Measurements from ENCODE around the gene HSPA12B.

HSPA12B gene, protein sequence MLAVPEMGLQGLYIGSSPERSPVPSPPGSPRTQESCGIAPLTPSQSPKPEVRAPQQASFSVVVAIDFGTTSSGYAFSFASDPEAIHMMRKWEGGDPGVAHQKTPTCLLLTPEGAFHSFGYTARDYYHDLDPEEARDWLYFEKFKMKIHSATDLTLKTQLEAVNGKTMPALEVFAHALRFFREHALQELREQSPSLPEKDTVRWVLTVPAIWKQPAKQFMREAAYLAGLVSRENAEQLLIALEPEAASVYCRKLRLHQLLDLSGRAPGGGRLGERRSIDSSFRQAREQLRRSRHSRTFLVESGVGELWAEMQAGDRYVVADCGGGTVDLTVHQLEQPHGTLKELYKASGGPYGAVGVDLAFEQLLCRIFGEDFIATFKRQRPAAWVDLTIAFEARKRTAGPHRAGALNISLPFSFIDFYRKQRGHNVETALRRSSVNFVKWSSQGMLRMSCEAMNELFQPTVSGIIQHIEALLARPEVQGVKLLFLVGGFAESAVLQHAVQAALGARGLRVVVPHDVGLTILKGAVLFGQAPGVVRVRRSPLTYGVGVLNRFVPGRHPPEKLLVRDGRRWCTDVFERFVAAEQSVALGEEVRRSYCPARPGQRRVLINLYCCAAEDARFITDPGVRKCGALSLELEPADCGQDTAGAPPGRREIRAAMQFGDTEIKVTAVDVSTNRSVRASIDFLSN

GRCh38 chr20:3732327-3733118, at the start of gene HSPA12B:
Gene HSPA12B, plus strand, starts transcription at chr20:3732685. Its CDS starts 5,990 bp downstream, at chr20:3738675.
- no peak for DNase-seq

DNA sequence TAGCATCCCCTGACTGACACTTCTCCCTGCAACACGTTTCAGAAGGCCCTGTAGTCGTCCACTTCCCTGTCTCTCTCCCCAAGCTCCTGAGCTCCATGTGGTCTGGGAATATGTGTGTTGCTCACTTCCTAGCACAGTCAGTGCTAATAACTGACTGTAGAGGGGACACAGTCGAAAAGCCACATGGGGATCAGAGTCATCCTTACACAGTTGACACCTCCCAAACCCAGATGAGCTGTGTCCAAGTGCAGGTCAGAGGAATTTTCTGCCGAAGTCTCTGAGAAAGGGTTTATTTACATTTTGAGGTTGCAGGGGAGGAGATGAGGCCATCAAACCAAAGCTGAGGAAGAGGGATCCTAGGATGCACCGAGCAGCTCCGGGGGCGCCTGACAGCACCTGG, 47.1 kb upstream of the HSPA12B start:
- no peak for DNase-seq

GRCh38 chr20:3686421-3686820, 46.1 kb upstream of the HSPA12B start:
- no peak for DNase-seq

DNA sequence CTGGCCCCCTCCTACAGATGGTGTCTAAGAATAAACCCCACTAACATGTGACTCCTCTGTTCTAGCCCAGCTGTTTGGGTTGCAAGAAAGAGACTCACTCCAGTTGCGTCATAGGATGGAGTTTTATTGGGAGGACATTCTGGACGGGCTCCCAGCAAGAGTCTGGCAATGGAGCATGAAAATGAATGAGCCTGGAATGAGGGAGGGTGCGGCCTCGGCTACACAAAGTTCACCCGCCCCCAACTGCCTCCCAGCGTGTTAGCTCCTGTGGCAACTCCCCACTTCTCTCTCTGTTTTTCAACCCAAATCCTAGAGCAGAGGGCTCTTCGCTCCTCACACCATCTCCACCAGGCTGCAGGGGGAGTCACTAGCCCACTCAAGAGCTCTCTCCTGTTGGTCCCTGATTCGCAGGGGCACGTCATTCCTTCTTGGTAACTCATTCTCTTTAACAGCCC, 45.6 kb upstream of the HSPA12B start:
- no peak for DNase-seq

DNA sequence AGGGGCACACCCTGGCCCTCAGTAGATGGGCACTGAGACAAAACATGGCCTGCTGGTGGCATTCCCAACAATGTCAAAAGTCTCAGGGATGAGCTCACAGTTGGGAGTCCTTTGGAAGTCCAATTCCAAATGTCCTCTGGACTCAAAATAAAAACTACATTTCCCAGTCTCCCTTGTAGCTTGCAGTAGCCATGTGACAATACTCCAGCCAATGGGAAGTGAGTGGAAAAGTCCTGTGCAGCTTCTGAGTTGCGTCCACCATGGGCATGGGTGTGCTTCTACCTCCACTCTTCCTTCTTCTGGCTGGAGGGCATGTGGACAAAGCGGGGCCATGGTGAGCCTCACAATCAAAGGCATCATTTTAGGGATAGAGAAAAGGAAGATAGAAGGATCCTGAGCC, 44.8 kb upstream of the HSPA12B start:
- DNase-seq, result no peak

GRCh38 chr20:3689978-3690377, 42.5 kb upstream of the HSPA12B start:
- no peak for DNase-seq

GRCh38 chr20:3690413-3690812, 42.1 kb upstream of the HSPA12B start:
- DNase-seq, result no peak

DNA sequence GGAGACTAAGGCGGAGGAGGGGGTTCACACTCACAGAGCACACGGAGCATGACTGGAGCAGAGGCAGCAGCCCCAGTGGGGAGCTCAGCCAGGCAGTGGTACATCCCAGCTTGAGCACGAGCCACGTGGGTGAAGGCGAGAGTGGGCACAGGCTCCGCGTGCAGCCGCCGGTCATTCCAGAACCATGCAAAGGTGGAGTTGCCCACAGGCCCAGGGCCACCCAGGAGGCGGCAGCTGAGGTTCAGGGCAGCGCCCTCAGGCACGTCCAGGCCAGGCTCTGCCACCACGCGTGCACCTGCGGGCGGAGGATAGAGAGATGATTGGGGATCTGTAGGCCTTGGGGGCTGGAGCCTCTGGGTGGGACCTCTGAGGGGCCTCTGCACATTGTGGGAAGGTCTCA, 41.2 kb upstream of the HSPA12B start:
- no peak for DNase-seq

DNA sequence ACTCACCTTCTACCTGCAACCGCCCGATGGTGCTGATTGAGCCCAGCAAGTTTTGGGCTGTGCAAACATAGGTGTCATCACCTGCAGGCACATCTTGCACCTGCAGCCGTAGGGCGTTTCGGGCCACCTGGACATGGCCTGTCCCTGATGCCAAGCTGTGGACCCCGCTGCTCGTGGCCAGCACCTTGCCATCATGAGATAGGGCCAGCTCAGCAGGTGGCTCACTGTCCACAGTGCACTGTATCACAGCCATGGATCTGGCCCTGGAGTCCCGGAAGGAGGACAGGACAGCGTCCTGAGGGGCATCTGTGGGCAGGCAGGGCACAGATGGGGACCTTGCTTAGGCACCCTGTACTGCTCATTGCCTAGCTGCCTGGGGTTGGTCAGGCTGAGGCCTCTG, 40.6 kb upstream of the HSPA12B start:
- no peak for DNase-seq

DNA sequence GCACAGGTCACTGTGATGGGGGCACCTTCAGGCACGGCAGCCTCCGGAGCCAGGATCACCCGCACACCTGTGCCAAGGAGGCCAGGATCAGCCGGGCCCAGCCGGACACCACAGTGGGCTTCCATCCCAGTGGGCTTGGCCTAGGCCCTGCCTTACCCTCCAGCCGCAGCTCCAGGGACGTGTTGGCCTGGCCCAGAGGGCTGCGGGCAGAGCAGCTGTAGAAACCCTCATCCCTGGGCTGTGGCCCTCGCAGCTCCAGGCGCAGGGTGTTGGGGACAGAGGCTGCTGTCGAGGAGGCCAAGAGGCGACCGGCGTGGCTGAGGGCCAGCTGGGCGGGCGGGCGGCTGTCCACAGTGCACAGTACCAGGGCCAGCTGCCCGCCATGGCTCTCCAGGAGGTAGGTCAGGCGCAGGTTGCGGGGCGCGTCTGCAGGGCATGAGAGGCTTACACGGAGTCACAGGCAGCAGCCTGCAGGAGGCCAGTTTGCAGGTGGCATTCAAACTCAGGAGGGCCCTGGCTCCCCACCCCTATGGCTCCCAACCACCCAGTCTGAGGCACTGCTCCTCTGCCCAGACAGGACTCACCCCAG, 39.7 kb upstream of the HSPA12B start:
- no peak for DNase-seq

DNA sequence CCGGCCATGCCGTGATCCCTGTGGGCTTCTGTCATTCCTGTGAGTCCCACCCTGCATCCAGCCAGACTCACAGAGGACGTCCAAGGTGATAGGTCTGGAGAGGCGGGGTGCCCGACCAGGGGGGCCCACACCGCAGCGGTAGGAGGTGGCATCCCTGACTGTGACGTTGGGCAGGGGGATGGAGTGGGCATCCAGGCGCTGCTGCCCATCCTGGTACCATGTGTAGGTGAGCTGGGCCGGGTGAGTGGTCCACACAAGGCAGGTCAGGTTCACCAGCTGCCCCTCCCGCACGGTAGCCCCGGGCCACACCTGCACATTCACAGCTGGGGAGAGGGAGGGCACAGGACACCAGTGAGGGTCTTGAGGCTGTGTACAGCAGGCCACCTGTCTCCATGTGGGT, 39.1 kb upstream of the HSPA12B start:
- no peak for DNase-seq

DNA sequence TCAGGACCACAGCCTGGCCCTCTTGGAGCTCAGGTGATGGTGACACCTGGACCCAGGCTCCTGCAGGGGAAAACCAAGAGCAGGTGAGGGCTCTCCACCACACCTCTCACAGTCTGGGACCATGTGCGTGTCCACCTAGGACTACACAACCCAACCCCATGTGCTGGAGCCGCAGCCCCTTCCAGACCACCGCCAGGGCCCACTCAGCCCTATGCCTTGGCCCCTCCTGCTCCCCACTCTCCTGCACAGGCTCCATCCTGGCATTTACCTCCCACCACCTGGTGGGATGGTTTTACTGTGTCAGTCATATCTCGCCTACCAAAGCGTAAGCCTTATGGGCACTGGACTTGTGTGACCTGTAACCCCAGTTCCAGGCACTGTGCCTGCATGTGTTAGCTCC, 37.6 kb upstream of the HSPA12B start:
- no peak for DNase-seq

DNA sequence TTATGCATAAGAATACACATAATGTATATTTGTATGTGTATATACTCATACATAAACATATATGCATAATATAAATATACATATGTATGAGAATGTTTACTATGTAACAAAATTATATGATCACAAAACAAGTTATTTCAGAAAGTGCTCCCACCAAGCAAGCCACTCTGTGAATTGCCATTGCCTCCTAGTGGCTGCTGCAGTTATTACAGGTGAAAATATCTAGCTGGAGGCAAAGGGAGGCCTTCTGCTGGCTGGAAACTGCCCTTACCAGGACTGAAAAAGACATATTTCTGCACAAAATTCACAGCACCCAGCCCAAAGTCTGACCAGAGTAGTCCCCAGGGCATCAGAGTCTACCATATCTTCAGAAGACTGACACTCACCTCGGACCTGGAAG, 36.3 kb upstream of the HSPA12B start:
- DNase-seq, result no peak

GRCh38 chr20:3696745-3697587, 35.5 kb upstream of the HSPA12B start:
- DNase-seq, result no peak

DNA sequence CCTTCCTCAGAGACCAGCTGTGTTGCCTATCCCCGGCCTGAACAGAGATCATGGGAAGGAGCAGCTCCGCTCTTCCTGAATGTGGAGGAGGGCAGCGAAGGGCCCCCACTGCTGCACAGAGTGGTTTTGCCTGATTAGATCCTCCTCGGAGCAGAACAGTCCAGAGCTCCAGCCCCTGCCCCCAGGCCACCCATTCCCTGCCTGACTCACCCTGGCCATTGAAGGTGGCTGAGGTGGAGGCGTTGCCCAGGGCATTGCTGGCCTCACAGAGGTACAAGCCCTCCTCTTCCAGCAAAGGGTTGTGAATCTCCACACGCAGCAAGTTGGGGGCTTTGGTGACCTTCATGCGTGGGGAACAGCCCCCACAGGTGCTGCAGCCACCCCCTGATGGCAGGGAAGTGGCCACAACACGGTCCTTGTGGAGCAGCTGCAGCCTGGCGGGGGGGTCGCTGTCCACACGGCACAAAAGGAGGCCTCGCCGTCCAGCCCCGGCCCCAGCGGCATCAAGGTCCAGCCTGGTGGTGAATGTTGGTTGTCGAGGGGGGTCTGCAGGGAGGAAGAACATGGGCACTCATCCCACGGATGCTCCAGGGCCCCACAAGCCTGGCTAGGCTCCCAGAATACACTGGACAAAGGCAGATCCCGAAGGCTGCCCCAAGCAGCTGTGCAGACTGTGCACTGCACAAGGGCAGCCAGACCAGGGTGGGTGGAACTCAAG, 34.7 kb upstream of the HSPA12B start:
- no peak for DNase-seq

DNA sequence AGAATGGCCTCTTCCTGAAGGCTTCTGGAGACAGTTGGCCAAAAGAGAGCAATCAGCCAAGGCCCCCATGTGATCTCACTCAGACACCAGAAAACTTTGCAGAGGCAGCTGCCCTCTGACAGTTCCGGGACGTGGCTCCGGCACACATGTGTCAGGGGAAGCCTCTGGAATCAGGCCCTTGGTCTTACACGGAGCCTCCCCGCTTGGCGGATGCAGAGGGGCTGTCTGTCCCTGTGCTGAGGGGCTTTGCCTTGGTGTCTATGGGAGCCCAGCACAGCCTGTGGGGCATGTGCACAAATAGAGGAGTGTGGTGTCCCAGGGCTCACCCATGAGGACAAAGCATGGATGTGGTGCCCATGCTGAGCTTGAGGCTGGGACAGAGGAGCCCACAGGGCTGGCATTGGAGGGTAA, 33.9 kb upstream of the HSPA12B start:
- DNase-seq, result no peak

- no peak for DNase-seq
These were observed 33.4 kb upstream of the HSPA12B start for GRCh38 chr20:3699037-3699436.

GRCh38 chr20:3701061-3701998, 31.2 kb upstream of the HSPA12B start:
- DNase-seq, result no peak

GRCh38 chr20:3702611-3703391, 29.7 kb upstream of the HSPA12B start:
- DNase-seq, result no peak

GRCh38 chr20:3704087-3704486, 28.4 kb upstream of the HSPA12B start:
- no peak for DNase-seq

Measured in CD4-positive, alpha-beta T cell treated with Interleukin-17A for 1 hour (primary cell).